Measurements from ENCODE around the gene OR4C12. TPM values are rescaled to one million over a fixed set of nuclear protein-coding genes. Genes with fewer than 3 reads are reported as not detected.

Gene OR4C12
- not detected in 2 replicates for total RNA-seq

GRCh38 chr11:49982435-49982834 is at the start of gene OR4C12:
Gene OR4C12 (minus strand): TSS chr11:49982535. CDS start chr11:49982501, 34 bp downstream.

GRCh38 chr11:49952091-49952490 is 30.2 kb downstream of the OR4C12 start, which contains the start of gene OR4C13:
Gene OR4C13 (plus strand): TSS chr11:49952391. CDS start chr11:49952423, 32 bp downstream.

Other genes starting within 250 kb of the OR4C12 start
- gene OR4C13, start 30.1 kb downstream of the OR4C12 start, total RNA-seq = not detected in 2 replicates
- gene OR4C45, start 50.3 kb upstream of the OR4C12 start, total RNA-seq = not detected in 2 replicates